Stomach (tissue), 9 donors: Measurements from ENCODE around the gene FCN1. TPM values are rescaled to one million over a fixed set of nuclear protein-coding genes. Genes with fewer than 3 reads are reported as not detected.

ENCODE experiments used
- DNase-seq, 2 donors: peaks; one replicate each; pipeline versions ENCODE4 v3.0.0 to v3.0.0-alpha.2; 2013 to 2019
- H3K27ac ChIP-seq, 5 donors: fragments of 200-600 bp in 4 of 5; sonication (generic) in 4 of 5; one replicate each; pipeline ENCODE4 v1.5.1; 2013 to 2019; ENCODE audit warnings: mild to moderate bottlenecking in 1 of 5, moderate library complexity in 1 of 5
- H3K27me3 ChIP-seq, 3 donors: fragments of 200-600 bp; sonication (generic); one replicate each; pipeline ENCODE4 v1.5.1; 2017 to 2019; ENCODE audit warnings: mixed run types in 1 of 3
- H3K36me3 ChIP-seq, 4 donors: fragments of 200-600 bp; sonication (generic); 1 replicate in 3 of 4; 2 replicates in 1 of 4; pipeline ENCODE4 v1.5.1; 2016 to 2019
- H3K4me1 ChIP-seq, 4 donors: fragments of 200-600 bp; sonication (generic); one replicate each; pipeline ENCODE4 v1.5.1; 2016 to 2019
- H3K4me3 ChIP-seq, 4 donors: fragments of 200-600 bp; sonication (generic) in 3 of 4; one replicate each; pipeline ENCODE4 v1.5.1; 2016 to 2019; ENCODE audit warnings: mild to moderate bottlenecking in 1 of 4
- H3K9me3 ChIP-seq, 4 donors: fragments of 200-600 bp; sonication (generic); one replicate each; pipeline ENCODE4 v1.5.1; 2016 to 2019
- CTCF ChIP-seq, 7 experiments: fragments of 450-650 bp in 4 of 7; fragments of 200-600 bp in 3 of 7; sonication (generic) in 3 of 7; IDR thresholded peaks; one replicate each; pipeline ENCODE4 v1.5.1; 2016 to 2019; ENCODE audit warnings: antibody characterized with exemption in 7 of 7, control low read depth in 2 of 7, mild to moderate bottlenecking in 1 of 7
- EP300 ChIP-seq: sonication (generic); formaldehyde crosslinking; IDR thresholded peaks from one replicate; pipeline ENCODE4 v1.6.1; 2017; ENCODE audit warnings: antibody characterized with exemption
- POLR2A ChIP-seq, 4 donors: fragments of 450-650 bp; IDR thresholded peaks; one replicate each; pipeline ENCODE4 v1.6.1; 2016; ENCODE audit warnings: antibody characterized with exemption in 4 of 4, control low read depth in 2 of 4, mild to moderate bottlenecking in 1 of 4, moderate library complexity in 1 of 4
- POLR2AphosphoS5 ChIP-seq, 3 donors: sonication (generic); formaldehyde crosslinking; IDR thresholded peaks; one replicate each; pipeline ENCODE4 v1.6.1; 2016; ENCODE audit warnings: antibody characterized with exemption in 3 of 3
- WGBS, 5 donors: extraction: QIAGEN DNeasy Blood & Tissue Kit in 3 of 5; methylation state at CpG; one replicate each; pipeline versions ENCODE4 v1.1.5 to v1.1.7; 2013 to 2018; 5-methylcytosine and 5-hydroxymethylcytosine counted together
- intact Hi-C: fragments of 100-400 bp; cut with DNase I; formaldehyde crosslinking; loops from one replicate; pipeline ENCODE4 v1.15.1; 2023; ENCODE audit warnings: low total_unique reads
- polyA plus RNA-seq, 3 donors: library from polyadenylated mRNA; stranded (reverse); fragments of 200-250 nt; gene quantifications; one replicate each; pipeline ENCODE4 v1.2.3, GENCODE V29; 2013
- total RNA-seq, 5 donors: library from RNA; depleted of rRNA; stranded (reverse); fragments of >200 nt; gene quantifications; one replicate each; pipeline versions ENCODE4 v1.1.0 to v1.2.3, GENCODE V29; 2014 to 2016
- donor health status: healthy with polysubstance abuse.
- donor health status: Bipolar disorder and iron deficiency.
- donor health status: healthy.

FCN1 gene
- total and polyA plus RNA-seq, 8 donors: 0.38 to 2.8 (median 1.7) TPM; not detected in 4

DNA sequence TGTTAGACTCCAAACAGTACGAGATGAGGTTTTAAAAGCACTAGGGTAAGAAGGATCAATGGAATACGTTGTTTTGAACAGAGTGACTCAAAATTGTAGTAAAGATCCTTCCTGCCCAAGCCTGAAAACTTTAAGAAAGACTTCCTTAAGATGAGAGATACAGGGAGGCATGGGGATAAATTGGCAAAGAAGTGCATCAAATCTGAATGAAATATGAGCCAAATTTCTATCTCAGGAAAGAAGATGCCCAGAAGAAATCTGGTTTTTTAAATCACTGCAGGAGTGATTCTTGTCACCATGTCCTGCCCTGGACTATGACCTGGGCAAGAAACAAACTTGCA is 22.2 kb downstream of the FCN1 start:
- Histone ChIP-seq H3K27ac (peak overlapping the region in 2 of 5 donors; percentile 46 to 50), H3K9me3 (peaks cover 0 to 10% (median 4%) of the 10 kb centered on the region in 4 donors), H3K36me3 (no peaks in the 10 kb centered on the region), H3K4me3 (no peak overlapping the region), H3K27me3 (peaks cover 0 to 26% (median 0%) of the 10 kb centered on the region in 3 donors), H3K4me1 (peaks cover 0 to 7% (median 0%) of the 10 kb centered on the region in 4 donors)
- no peak for DNase-seq
- WGBS, 5 donors: 50 to 65% (median 57%) methylated on average over 2 of the region's 2 CpGs
- intact Hi-C loops: no loop called here
- TF ChIP-seq EP300: no peak
- no peak for TF ChIP-seq POLR2A (IDR thresholded peaks at IDR 0.05)
- TF ChIP-seq CTCF (IDR thresholded peaks at IDR 0.05): no peak
- no peak for TF ChIP-seq POLR2AphosphoS5 (IDR thresholded peaks at IDR 0.05)

DNA sequence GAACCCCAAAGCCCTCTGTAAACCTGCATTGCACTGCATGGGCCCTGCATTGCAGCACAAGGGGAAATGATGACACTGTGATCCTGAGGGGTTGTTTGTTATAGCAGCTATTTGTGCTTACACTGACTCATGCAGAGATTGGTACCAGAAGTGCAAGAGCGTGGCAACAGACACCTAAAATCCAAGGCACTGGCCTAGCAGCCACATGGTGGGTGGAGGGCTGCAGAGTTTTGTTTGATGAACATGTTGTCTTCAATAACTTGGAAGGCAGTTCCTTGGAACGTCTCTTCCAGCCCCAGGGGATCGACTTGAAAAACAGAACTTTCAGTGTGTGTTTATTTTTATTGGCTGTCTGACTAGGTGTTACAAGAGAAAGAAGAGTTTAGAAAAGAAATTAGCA is 22.6 kb downstream of the FCN1 start:
- TF ChIP-seq EP300: no peak
- TF ChIP-seq POLR2A (IDR thresholded peaks at IDR 0.05): no peak
- TF ChIP-seq POLR2AphosphoS5 (IDR thresholded peaks at IDR 0.05): no peak
- no peak for TF ChIP-seq CTCF (IDR thresholded peaks at IDR 0.05)
- peaks cover 0 to 26% (median 0%) of the 10 kb centered on the region in 3 donors for H3K27me3 ChIP-seq

DNA sequence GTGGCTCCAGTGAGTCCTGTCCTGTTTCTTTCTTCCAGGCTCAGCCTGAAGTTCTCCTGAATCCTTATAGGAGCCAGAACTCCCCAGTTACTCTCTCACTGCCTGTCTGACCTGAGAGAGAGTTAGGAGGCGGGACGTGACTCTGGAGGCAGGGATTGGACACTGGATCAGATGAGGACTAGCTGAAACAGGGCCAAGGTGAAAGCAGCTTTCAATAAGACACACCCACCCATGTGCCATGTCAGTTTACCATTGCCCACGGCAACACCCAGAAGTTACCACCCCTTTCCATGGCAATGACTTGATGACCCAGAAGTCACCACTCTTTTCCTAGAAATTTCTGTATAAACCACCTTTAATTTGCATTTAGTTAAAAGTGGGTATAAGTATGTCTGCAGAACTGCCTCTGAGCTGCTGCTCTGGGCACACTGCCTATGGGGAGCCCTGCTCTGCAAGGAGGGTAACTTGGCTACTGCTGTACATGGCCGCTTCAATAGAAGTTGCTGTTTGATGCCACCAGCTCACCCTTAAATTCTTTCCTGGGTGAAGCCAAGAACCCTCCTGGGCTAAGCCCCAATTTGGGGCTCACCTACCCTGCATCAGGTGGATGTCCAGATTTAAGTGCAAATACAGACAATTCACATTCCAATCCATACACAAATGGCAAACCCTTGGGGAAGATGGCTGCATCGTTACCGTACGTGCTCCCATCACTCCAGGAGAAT is 23.4 kb downstream of the FCN1 start:
- TF ChIP-seq CTCF (IDR thresholded peaks at IDR 0.05) (no peak), POLR2AphosphoS5 (IDR thresholded peaks at IDR 0.05) (no peak), EP300 (no peak), POLR2A (IDR thresholded peaks at IDR 0.05) (no peak)
- intact Hi-C loops: no loop called here
- peaks cover 0 to 7% (median 2%) of the 10 kb centered on the region in 4 donors for H3K9me3 ChIP-seq
- no peak overlapping the region for H3K27ac ChIP-seq
- DNase-seq: no peak
- WGBS, 5 donors: 84 to 93% (median 89%) methylated on average over 7 of the region's 7 CpGs
- H3K36me3 ChIP-seq: no peaks in the 10 kb centered on the region
- H3K27me3 ChIP-seq: peaks cover 0 to 26% (median 0%) of the 10 kb centered on the region in 3 donors
- H3K4me3 ChIP-seq: no peak overlapping the region
- H3K4me1 ChIP-seq: peaks cover 0 to 7% (median 0%) of the 10 kb centered on the region in 4 donors

More for the DNA sequence above, 22.6 kb downstream of the FCN1 start:
- H3K4me3 ChIP-seq: no peak overlapping the region
- peaks cover 0 to 10% (median 4%) of the 10 kb centered on the region in 4 donors for H3K9me3 ChIP-seq
- no peaks in the 10 kb centered on the region for H3K36me3 ChIP-seq
- 47 to 71% (median 60%) methylated on average over 3 of the region's 3 CpGs for WGBS, 5 donors
- peak overlapping the region in 1 of 5 donors; percentile 50 for H3K27ac ChIP-seq
- H3K4me1 ChIP-seq: peaks cover 0 to 7% (median 0%) of the 10 kb centered on the region in 4 donors
- intact Hi-C loops: no loop called here
- peak in 1 of 2 donors; percentile 8 for DNase-seq

- Histone ChIP-seq H3K27ac (no peak overlapping the region), H3K9me3 (no peaks in the 10 kb centered on the region), H3K4me1 (peaks cover 0 to 7% (median 0%) of the 10 kb centered on the region in 4 donors), H3K4me3 (no peak overlapping the region), H3K36me3 (no peaks in the 10 kb centered on the region), H3K27me3 (peaks cover 0 to 36% (median 4%) of the 10 kb centered on the region in 3 donors)
- WGBS, 5 donors: 76 to 89% (median 82%) methylated on average over 7 of the region's 7 CpGs
- no peak for TF ChIP-seq CTCF (IDR thresholded peaks at IDR 0.05)
- no peak for TF ChIP-seq EP300
- no peak for TF ChIP-seq POLR2AphosphoS5 (IDR thresholded peaks at IDR 0.05)
- no peak for TF ChIP-seq POLR2A (IDR thresholded peaks at IDR 0.05)
- intact Hi-C loops: no loop called here
- DNase-seq: peak in 1 of 2 donors; percentile 4
These were observed 24.8 kb downstream of the FCN1 start for GRCh38 chr9:134892820-134893420.
